ENCODE results near the gene LRP5. TPM values are rescaled to one million over a fixed set of nuclear protein-coding genes. Genes with fewer than 3 reads are reported as not detected.

LRP5 gene
- total RNA-seq, 4 donors from 2014 or later, result 45.8 to 75.5 (median 54.3) TPM

DNA sequence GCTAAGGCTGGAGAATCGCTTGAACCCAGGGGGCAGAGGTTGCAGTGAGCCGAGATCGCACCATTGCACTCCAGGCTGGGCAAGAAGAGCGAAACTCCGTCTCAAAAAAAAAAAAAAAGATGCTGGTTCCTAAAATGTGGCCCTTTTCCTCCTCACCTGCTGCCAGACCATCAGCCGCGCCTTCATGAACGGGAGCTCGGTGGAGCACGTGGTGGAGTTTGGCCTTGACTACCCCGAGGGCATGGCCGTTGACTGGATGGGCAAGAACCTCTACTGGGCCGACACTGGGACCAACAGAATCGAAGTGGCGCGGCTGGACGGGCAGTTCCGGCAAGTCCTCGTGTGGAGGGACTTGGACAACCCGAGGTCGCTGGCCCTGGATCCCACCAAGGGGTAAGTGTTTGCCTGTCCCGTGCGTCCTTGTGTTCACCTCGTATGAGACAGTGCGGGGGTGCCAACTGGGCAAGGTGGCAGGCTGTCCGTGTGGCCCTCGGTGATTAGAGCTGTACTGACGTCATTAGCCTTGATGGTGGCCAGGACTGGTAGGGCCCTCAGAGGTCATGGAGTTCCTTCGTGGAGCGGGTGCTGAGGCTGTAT lies 97.5 kb downstream of the LRP5 start:
- TF ChIP-seq, protein P1, sequence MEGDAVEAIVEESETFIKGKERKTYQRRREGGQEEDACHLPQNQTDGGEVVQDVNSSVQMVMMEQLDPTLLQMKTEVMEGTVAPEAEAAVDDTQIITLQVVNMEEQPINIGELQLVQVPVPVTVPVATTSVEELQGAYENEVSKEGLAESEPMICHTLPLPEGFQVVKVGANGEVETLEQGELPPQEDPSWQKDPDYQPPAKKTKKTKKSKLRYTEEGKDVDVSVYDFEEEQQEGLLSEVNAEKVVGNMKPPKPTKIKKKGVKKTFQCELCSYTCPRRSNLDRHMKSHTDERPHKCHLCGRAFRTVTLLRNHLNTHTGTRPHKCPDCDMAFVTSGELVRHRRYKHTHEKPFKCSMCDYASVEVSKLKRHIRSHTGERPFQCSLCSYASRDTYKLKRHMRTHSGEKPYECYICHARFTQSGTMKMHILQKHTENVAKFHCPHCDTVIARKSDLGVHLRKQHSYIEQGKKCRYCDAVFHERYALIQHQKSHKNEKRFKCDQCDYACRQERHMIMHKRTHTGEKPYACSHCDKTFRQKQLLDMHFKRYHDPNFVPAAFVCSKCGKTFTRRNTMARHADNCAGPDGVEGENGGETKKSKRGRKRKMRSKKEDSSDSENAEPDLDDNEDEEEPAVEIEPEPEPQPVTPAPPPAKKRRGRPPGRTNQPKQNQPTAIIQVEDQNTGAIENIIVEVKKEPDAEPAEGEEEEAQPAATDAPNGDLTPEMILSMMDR (IDR thresholded peaks at IDR 0.05), result no peak
- no peak for TF ChIP-seq POLR2A (IDR thresholded peaks at IDR 0.05)
- no peaks in the 10 kb centered on the region for H3K9me3 ChIP-seq
- H3K4me3 ChIP-seq (replicated peaks in 1 of 3), result no peak overlapping the region
- peaks cover 43 to 52% of the 10 kb centered on the region in 2 donors for H3K36me3 ChIP-seq
- DNase-seq, result no peak
- intact Hi-C loops (cut with DNase I), result no loop called here
- no peaks in the 10 kb centered on the region for H3K27me3 ChIP-seq
- peaks cover 0 to 3% of the 10 kb centered on the region in 2 donors for H3K4me1 ChIP-seq
- H3K27ac ChIP-seq, result no peak overlapping the region
- 92 to 93% methylated on average over 28 to 30 of the region's 30 CpGs for WGBS, 2 donors

- no peak for TF ChIP-seq POLR2A (IDR thresholded peaks at IDR 0.05)
- TF ChIP-seq, protein P1 (IDR thresholded peaks at IDR 0.05), result no peak
- Histone ChIP-seq H3K36me3 (peaks cover 43 to 55% of the 10 kb centered on the region in 2 donors), H3K27me3 (no peaks in the 10 kb centered on the region), H3K9me3 (no peaks in the 10 kb centered on the region), H3K27ac (peak overlapping the region in 1 of 3 donors; percentile 17), H3K4me1 (peaks cover 0 to 2% of the 10 kb centered on the region in 2 donors), H3K4me3 (replicated peaks in 1 of 3) (no peak overlapping the region)
- 89 to 93% methylated on average over 6 to 12 of the region's 17 CpGs for WGBS, 2 donors
- DNase-seq, result no peak
- intact Hi-C loops (cut with DNase I), result no loop called here
Measured at GRCh38 chr11:68411501-68411991, 99.2 kb downstream of the LRP5 start.

DNA sequence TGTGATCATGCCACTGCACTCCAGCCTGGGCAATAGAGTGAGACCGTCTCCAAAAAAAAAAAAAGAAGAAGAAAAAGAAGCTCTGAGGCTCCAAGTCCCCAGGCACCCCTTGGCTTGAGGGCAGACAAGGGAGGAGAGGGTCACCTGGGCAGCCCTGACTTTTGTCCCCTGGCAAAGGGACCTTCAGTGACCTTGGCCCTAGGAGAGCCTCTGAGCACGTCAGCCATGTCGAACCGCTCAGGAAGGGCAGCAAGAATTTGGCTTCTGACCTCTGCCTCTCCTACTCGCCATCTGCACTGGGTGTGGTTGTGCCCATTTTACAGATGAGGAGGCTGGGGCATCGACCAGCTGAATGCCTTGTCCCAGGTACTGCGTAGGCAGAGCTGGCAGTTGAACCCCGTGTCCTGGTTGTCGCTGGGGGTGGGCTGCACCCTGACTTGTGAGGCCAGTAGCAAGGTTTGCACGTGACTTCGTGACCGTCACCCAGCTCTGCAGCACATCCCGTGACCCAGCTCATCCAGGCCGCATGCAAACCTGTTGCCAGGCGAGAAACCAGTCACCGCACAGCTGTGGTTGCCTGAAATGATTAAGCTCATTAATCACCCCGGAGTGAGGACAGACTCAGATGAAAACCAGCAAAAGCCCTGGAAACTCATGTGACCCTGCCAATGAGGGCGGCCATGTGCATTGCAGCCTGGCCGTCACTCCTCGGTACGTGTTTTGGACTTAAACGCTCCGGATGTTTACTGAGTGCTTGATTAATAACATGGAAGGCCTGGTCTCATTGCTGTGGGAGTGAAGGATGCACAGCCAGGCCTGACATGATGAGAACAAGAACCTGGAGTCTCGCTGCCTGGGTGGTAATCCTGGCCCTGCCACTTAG lies 100.4 kb downstream of the LRP5 start:
- Histone ChIP-seq H3K9me3 (no peaks in the 10 kb centered on the region), H3K27ac (peak overlapping the region in 2 of 3 donors; percentile 2 to 3), H3K36me3 (peaks cover 43 to 51% of the 10 kb centered on the region in 2 donors), H3K4me1 (no peaks in the 10 kb centered on the region), H3K27me3 (no peaks in the 10 kb centered on the region), H3K4me3 (replicated peaks in 1 of 3) (no peak overlapping the region)
- DNase-seq, result no peak
- intact Hi-C loops (cut with DNase I), result no loop called here
- no peak for TF ChIP-seq POLR2A (IDR thresholded peaks at IDR 0.05)
- TF ChIP-seq, protein P1 (IDR thresholded peaks at IDR 0.05), result no peak
- WGBS, 2 donors, result 88 to 95% methylated on average over 19 to 21 of the region's 24 CpGs

- H3K27me3 ChIP-seq, result no peaks in the 10 kb centered on the region
- H3K4me3 ChIP-seq (replicated peaks in 1 of 3), result no peak overlapping the region
- no peak for TF ChIP-seq POLR2A (IDR thresholded peaks at IDR 0.05)
- TF ChIP-seq, protein P1 (IDR thresholded peaks at IDR 0.05), result no peak
- DNase-seq, result no peak
- peak overlapping the region in 1 of 3 donors; percentile 50 for H3K27ac ChIP-seq
- no peaks in the 10 kb centered on the region for H3K4me1 ChIP-seq
- 87 to 93% methylated on average over 11 to 23 of the region's 27 CpGs for WGBS, 2 donors
- intact Hi-C loops (cut with DNase I), result no loop called here
- peaks cover 43 to 51% of the 10 kb centered on the region in 2 donors for H3K36me3 ChIP-seq
- no peaks in the 10 kb centered on the region for H3K9me3 ChIP-seq
Measured at GRCh38 chr11:68413591-68413999, 101.2 kb downstream of the LRP5 start.

Measured in thyroid gland (tissue), 4 donors.